ENCODE measurements around the gene SSBP2.

GRCh38 chr5:81639556-81639955 is 111.3 kb downstream of the SSBP2 start:
- TF ChIP-seq CTCF (IDR thresholded peaks at IDR 0.05), result no peak
- TF ChIP-seq POLR2A (IDR thresholded peaks at IDR 0.05), result no peak

All from esophagus squamous epithelium (tissue), 4 donors.